RWPE2 (cell line): ENCODE measurements around the gene BBOX1.

Source experiments
- ATAC-seq: fragments of 200-7000 bp; cut with Tn5 transposase; 3 replicates; pipeline ENCODE4 v1.9.1; 2021; ENCODE audit warnings: low read depth
- DNase-seq: peaks from one replicate; pipeline ENCODE4 v3.0.0-alpha.2; 2020; ENCODE audit warnings: low spot score
- H3K27ac ChIP-seq: fragments of 450-650 bp; 2 replicates; pipeline ENCODE4 v1.5.1; 2017; ENCODE audit warnings: mild to moderate bottlenecking; ENCODE audit not compliant: poor library complexity, severe bottlenecking
- H3K27me3 ChIP-seq: fragments of 250-450 bp; sonication (Bioruptor Pico); 2 replicates; pipeline ENCODE4 v1.5.1; 2021; ENCODE audit warnings: mild to moderate bottlenecking, moderate library complexity; ENCODE audit not compliant: insufficient read depth, poor library complexity, severe bottlenecking
- H3K36me3 ChIP-seq: fragments of 250-450 bp; sonication (Bioruptor Pico); 2 replicates; pipeline ENCODE4 v1.5.1; 2020; ENCODE audit warnings: low read depth, mild to moderate bottlenecking, moderate library complexity
- H3K4me1 ChIP-seq: fragments of 250-450 bp; sonication (Bioruptor Pico); 2 replicates; pipeline ENCODE4 v1.5.1; 2021; ENCODE audit warnings: mild to moderate bottlenecking, moderate library complexity; ENCODE audit not compliant: insufficient read depth, poor library complexity, severe bottlenecking
- H3K4me3 ChIP-seq: fragments of 250-450 bp; sonication (Bioruptor Pico); 2 replicates; pipeline ENCODE4 v1.5.1; 2021; ENCODE audit warnings: mild to moderate bottlenecking, moderate library complexity; ENCODE audit not compliant: severe bottlenecking
- H3K9me3 ChIP-seq: fragments of 250-450 bp; sonication (Bioruptor Pico); 2 replicates; pipeline ENCODE4 v1.5.1; 2021; ENCODE audit warnings: mild to moderate bottlenecking, moderate library complexity; ENCODE audit not compliant: severe bottlenecking
- TF ChIP-seq, protein P1 (sequence below): fragments of 450-650 bp; IDR thresholded peaks from one replicate; pipeline ENCODE4 v1.5.1; 2017; ENCODE audit warnings: mild to moderate bottlenecking, moderate library complexity; ENCODE audit not compliant: poor library complexity, severe bottlenecking

Gene BBOX1

DNA sequence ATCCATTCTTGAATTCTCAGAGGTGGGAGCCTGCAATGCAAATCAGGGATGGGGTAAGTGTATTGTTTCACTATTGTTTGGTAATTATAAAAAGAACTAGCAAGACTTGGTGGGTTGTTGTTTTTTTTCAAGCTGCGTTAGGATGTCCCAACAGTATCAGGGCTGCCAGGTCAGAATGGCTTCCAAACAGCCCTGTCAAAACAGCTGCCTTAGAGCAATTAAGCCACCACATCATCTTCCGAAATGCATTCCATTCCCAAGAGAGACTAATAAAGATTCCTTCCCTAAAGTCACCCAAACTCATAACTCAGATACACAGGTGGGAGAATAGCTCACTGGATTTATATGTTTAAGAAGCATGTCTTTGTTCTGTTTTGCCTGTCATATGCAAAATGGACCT, 23.5 kb downstream of the BBOX1 start:
- TF ChIP-seq, protein P1, sequence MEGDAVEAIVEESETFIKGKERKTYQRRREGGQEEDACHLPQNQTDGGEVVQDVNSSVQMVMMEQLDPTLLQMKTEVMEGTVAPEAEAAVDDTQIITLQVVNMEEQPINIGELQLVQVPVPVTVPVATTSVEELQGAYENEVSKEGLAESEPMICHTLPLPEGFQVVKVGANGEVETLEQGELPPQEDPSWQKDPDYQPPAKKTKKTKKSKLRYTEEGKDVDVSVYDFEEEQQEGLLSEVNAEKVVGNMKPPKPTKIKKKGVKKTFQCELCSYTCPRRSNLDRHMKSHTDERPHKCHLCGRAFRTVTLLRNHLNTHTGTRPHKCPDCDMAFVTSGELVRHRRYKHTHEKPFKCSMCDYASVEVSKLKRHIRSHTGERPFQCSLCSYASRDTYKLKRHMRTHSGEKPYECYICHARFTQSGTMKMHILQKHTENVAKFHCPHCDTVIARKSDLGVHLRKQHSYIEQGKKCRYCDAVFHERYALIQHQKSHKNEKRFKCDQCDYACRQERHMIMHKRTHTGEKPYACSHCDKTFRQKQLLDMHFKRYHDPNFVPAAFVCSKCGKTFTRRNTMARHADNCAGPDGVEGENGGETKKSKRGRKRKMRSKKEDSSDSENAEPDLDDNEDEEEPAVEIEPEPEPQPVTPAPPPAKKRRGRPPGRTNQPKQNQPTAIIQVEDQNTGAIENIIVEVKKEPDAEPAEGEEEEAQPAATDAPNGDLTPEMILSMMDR: no peak
- H3K4me3 ChIP-seq: no peak overlapping the region
- no peak for ATAC-seq
- no peaks in the 10 kb centered on the region for H3K36me3 ChIP-seq
- no peaks in the 10 kb centered on the region for H3K27me3 ChIP-seq
- no peaks in the 10 kb centered on the region for H3K4me1 ChIP-seq
- H3K27ac ChIP-seq: no peak overlapping the region
- no peaks in the 10 kb centered on the region for H3K9me3 ChIP-seq
- no peak for DNase-seq

DNA sequence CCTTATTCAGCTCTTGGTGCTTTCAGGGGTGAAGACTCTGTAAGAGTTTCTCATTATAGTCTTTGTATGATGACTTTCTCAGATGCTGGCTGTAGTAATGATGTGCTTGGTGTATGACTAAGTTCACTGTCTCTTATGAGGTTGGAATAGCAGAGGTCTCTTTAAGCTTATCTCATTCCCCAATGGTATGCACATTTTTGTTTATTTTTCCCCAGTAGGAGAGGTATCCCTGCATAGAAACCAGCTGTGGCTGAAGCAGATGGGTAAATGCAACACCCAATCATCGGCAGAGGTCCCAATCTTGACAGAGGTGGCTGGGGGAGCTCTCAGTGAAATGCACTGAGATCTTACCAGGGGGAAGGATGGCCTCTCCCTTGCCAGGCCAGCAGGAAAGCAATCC, 34.6 kb downstream of the BBOX1 start:
- TF ChIP-seq, protein P1: no peak
- DNase-seq (no peak), ATAC-seq (no peak)
- H3K4me1 ChIP-seq: no peaks in the 10 kb centered on the region
- H3K27ac ChIP-seq: no peak overlapping the region
- H3K4me3 ChIP-seq: no peak overlapping the region
- H3K27me3 ChIP-seq: no peaks in the 10 kb centered on the region
- H3K36me3 ChIP-seq: no peaks in the 10 kb centered on the region
- H3K9me3 ChIP-seq: no peaks in the 10 kb centered on the region

DNA sequence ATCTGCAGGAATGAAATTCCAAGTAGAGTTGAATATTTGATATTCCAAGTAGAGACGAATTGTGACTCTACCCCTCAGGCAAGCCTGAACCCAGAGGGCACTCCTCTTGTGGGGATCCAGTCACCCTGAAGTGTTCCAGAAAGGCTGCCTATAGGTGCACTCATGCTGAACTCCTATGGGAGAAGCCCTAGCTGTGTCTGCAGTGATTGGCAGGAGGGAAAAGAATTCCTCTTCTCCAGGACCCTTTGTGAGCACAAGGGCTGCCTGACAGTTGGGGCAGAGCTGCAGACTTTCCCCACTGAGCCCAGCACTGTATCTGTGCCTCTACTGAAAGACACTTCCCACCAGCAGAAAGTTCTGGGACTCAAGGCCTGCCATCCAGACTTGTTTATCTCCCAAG, 35.0 kb downstream of the BBOX1 start:
- no peak overlapping the region for H3K27ac ChIP-seq
- no peak for ATAC-seq
- H3K27me3 ChIP-seq: no peaks in the 10 kb centered on the region
- TF ChIP-seq, protein P1: no peak
- no peaks in the 10 kb centered on the region for H3K4me1 ChIP-seq
- DNase-seq: no peak
- H3K9me3 ChIP-seq: no peaks in the 10 kb centered on the region
- H3K36me3 ChIP-seq: no peaks in the 10 kb centered on the region
- no peak overlapping the region for H3K4me3 ChIP-seq

DNA sequence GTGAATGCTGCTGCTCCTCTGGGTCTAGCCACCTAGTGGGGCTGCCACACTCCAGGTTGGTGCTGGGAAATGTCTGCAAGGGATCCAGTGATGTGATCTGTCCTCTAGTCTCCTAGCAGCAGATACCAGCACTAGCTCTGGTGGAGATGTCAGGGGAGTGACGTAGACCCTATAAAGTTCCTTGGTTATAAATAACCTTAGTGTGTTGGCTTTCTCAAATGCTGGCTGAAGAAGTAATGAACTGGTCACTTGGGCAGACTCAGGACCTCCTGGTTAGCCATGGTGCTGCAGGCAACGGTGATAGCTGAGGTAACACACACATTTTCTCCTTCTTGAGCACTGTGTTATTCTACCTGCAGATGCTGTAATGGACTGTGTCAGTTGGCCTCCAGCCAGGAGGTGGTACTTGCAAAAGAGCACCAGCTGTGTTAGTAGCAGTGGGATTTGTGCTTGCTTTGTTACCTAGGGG, 35.5 kb downstream of the BBOX1 start:
- Histone ChIP-seq H3K36me3 (no peaks in the 10 kb centered on the region), H3K4me3 (no peak overlapping the region), H3K4me1 (no peaks in the 10 kb centered on the region), H3K27me3 (no peaks in the 10 kb centered on the region), H3K27ac (no peak overlapping the region), H3K9me3 (no peaks in the 10 kb centered on the region)
- no peak for DNase-seq
- TF ChIP-seq, protein P1: no peak
- ATAC-seq: no peak

DNA sequence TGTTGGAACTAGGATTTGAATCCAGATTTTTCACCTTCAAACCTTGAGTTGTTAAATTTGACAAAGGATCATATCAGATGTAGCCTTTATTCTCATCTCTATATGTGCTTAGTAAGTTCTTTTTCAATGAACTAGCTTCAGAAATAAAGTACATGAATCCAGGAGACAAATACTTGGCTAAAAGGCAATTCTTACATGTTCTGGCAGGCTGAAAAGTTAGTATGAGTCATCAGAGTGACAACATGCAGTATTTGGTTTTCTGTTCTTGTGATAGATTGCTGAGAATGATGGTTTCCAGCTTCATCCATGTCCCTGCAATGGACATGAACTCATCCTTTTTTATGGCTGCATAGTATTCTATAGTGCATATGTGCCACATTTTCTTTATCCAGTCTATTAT, 40.4 kb downstream of the BBOX1 start:
- Histone ChIP-seq H3K4me3 (no peak overlapping the region), H3K27ac (no peak overlapping the region), H3K36me3 (no peaks in the 10 kb centered on the region), H3K27me3 (no peaks in the 10 kb centered on the region), H3K4me1 (peaks cover 10% of the 10 kb centered on the region), H3K9me3 (no peaks in the 10 kb centered on the region)
- DNase-seq: no peak
- ATAC-seq: no peak
- TF ChIP-seq, protein P1: no peak
